H9 (cell line): ENCODE results near the gene SLC6A7. TPM values are rescaled to one million over a fixed set of nuclear protein-coding genes. Genes with fewer than 3 reads are reported as not detected.

Experiments
- DNase-seq: peaks from one replicate; pipeline ENCODE4 v3.0.0-alpha.2; 2017
- H2AFZ ChIP-seq: one replicate; pipeline ENCODE4 v1.6.1; 2013; ENCODE audit warnings: mild to moderate bottlenecking, low read length, control low read depth, moderate library complexity
- H2AK5ac ChIP-seq: 2 replicates; pipeline ENCODE4 v1.6.1; 2013; ENCODE audit warnings: low read length, control low read depth, mixed read lengths; ENCODE audit not compliant: insufficient read length
- H2BK120ac ChIP-seq: one replicate; pipeline ENCODE4 v1.6.1; 2013; ENCODE audit warnings: low read depth, mild to moderate bottlenecking, low read length, control low read depth, inconsistent platforms; ENCODE audit not compliant: poor library complexity, severe bottlenecking
- H2BK12ac ChIP-seq: 2 replicates; pipeline ENCODE4 v1.6.1; 2013; ENCODE audit warnings: low read length, control low read depth, mixed read lengths, low read depth; ENCODE audit not compliant: insufficient read length
- H2BK15ac ChIP-seq: 2 replicates; pipeline ENCODE4 v1.6.1; 2013; ENCODE audit warnings: low read depth, low read length, control low read depth
- H2BK20ac ChIP-seq: one replicate; pipeline ENCODE4 v1.6.1; 2013; ENCODE audit warnings: low read depth, mild to moderate bottlenecking, low read length, control low read depth, inconsistent platforms; ENCODE audit not compliant: poor library complexity, severe bottlenecking
- H2BK5ac ChIP-seq: 2 replicates; pipeline ENCODE4 v1.6.1; 2013; ENCODE audit warnings: low read length, control low read depth, mixed read lengths; ENCODE audit not compliant: insufficient read length
- H3K14ac ChIP-seq: 2 replicates; pipeline ENCODE4 v1.6.1; 2013; ENCODE audit warnings: low read length, control low read depth; ENCODE audit not compliant: insufficient read depth
- H3K18ac ChIP-seq: 2 replicates; pipeline ENCODE4 v1.6.1; 2013; ENCODE audit warnings: low read depth, mild to moderate bottlenecking, mixed read lengths, low read length, control low read depth; ENCODE audit not compliant: insufficient read length
- H3K23ac ChIP-seq: 2 replicates; pipeline ENCODE4 v1.6.1; 2013; ENCODE audit warnings: low read length, control low read depth, mixed read lengths, low read depth; ENCODE audit not compliant: insufficient read length
- H3K23me2 ChIP-seq: 2 replicates; pipeline ENCODE4 v1.6.1; 2013; ENCODE audit warnings: low read depth, mild to moderate bottlenecking, mixed read lengths, low read length, control low read depth; ENCODE audit not compliant: insufficient read length, poor library complexity, severe bottlenecking
- H3K27ac ChIP-seq: 2 replicates; pipeline ENCODE4 v1.5.1; 2013; ENCODE audit warnings: low read length, control low read depth, mixed read lengths, low read depth; ENCODE audit not compliant: insufficient read length
- H3K27me3 ChIP-seq: 2 replicates; pipeline ENCODE4 v1.6.1; 2013; ENCODE audit warnings: low read length, control low read depth, inconsistent platforms; ENCODE audit not compliant: insufficient read depth
- H3K4ac ChIP-seq: 2 replicates; pipeline ENCODE4 v1.6.1; 2013; ENCODE audit warnings: low read depth, mild to moderate bottlenecking, control low read depth, inconsistent platforms, low read length, moderate library complexity
- H3K4me1 ChIP-seq: 2 replicates; pipeline ENCODE4 v1.6.1; 2013; ENCODE audit warnings: low read length, control low read depth, inconsistent platforms; ENCODE audit not compliant: insufficient read depth
- H3K4me2 ChIP-seq: 2 replicates; pipeline ENCODE4 v1.6.1; 2013; ENCODE audit warnings: low read length, control low read depth, mixed read lengths; ENCODE audit not compliant: insufficient read length, insufficient read depth
- H3K56ac ChIP-seq: 2 replicates; pipeline ENCODE4 v1.6.1; 2013; ENCODE audit warnings: low read depth, mild to moderate bottlenecking, mixed read lengths, low read length, control low read depth; ENCODE audit not compliant: insufficient read length
- H3K79me1 ChIP-seq: 2 replicates; pipeline ENCODE4 v1.6.1; 2013; ENCODE audit warnings: low read depth, mild to moderate bottlenecking, moderate library complexity, low read length, control low read depth, inconsistent platforms; ENCODE audit not compliant: insufficient read depth, poor library complexity, severe bottlenecking
- H3K79me2 ChIP-seq: 2 replicates; pipeline ENCODE4 v1.6.1; 2013; ENCODE audit warnings: low read length, control low read depth, inconsistent platforms; ENCODE audit not compliant: insufficient read depth
- H3K9ac ChIP-seq: 2 replicates; pipeline ENCODE4 v1.6.1; 2013; ENCODE audit warnings: low read length, control low read depth, mixed read lengths; ENCODE audit not compliant: insufficient read length; ENCODE audit errors: extremely low read depth
- H3K9me3 ChIP-seq: one replicate; pipeline ENCODE4 v1.6.1; 2013; ENCODE audit warnings: low read depth, low read length, inconsistent platforms; ENCODE audit not compliant: control insufficient read depth
- H3T11ph ChIP-seq: one replicate; pipeline ENCODE4 v1.6.1; 2013; ENCODE audit warnings: mild to moderate bottlenecking, low read length, control low read depth, inconsistent platforms
- H4K20me1 ChIP-seq: one replicate; pipeline ENCODE4 v1.6.1; 2013; ENCODE audit not compliant: control insufficient read depth, insufficient read length, insufficient read depth
- H4K5ac ChIP-seq: 2 replicates; pipeline ENCODE4 v1.6.1; 2013; ENCODE audit warnings: low read depth, mild to moderate bottlenecking, mixed read lengths, low read length, control low read depth; ENCODE audit not compliant: insufficient read length
- H4K8ac ChIP-seq: replicated peaks from 2 replicates; pipeline ENCODE4 v1.6.1; 2013; ENCODE audit warnings: low read length, control low read depth, mixed read lengths, low read depth; ENCODE audit not compliant: insufficient read length
- H4K91ac ChIP-seq: 2 replicates; pipeline ENCODE4 v1.6.1; 2013; ENCODE audit warnings: low read depth, mild to moderate bottlenecking, moderate library complexity, mixed read lengths, low read length, control low read depth; ENCODE audit not compliant: insufficient read length
- H3K27ac Mint-ChIP-seq, 3 experiments: 2 replicates in 2 of 3; 3 replicates in 1 of 3; pipeline ENCODE4 v1.8.0; 2020 to 2021; ENCODE audit warnings: mixed read lengths in 3 of 3, mild to moderate bottlenecking in 1 of 3, moderate library complexity in 1 of 3
- H3K27me3 Mint-ChIP-seq: 2 replicates; pipeline ENCODE4 v1.8.0; 2021; ENCODE audit warnings: low read depth, mild to moderate bottlenecking, moderate library complexity, mixed read lengths
- H3K36me3 Mint-ChIP-seq, 3 experiments: 2 replicates in 2 of 3; 3 replicates in 1 of 3; pipeline ENCODE4 v1.8.0; 2020 to 2021; ENCODE audit warnings: low read depth in 3 of 3, mixed read lengths in 3 of 3; ENCODE audit not compliant: insufficient read depth in 1 of 3
- H3K4me1 Mint-ChIP-seq, 2 experiments: 2 replicates each; pipeline ENCODE4 v1.8.0; 2020; ENCODE audit warnings: mixed read lengths in 2 of 2
- H3K4me3 Mint-ChIP-seq, 2 experiments: 2 replicates in 1 of 2; 3 replicates in 1 of 2; pipeline ENCODE4 v1.8.0; 2020 to 2021; ENCODE audit warnings: mild to moderate bottlenecking in 2 of 2, mixed read lengths in 2 of 2, moderate library complexity in 1 of 2
- H3K9me3 Mint-ChIP-seq, 2 experiments: 2 replicates in 1 of 2; 3 replicates in 1 of 2; pipeline ENCODE4 v1.8.0; 2020; ENCODE audit warnings: mild to moderate bottlenecking in 2 of 2, mixed read lengths in 2 of 2, moderate library complexity in 1 of 2
- CTCF ChIP-seq: fragments of 200-600 bp; sonication (generic); conservative IDR thresholded peaks from 3 replicates; pipeline ENCODE4 v1.8.0; 2021; ENCODE audit warnings: antibody characterized with exemption, mild to moderate bottlenecking
- WGBS: extraction: QIAGEN DNeasy Blood & Tissue Kit; methylation state at CpG from one replicate; pipeline ENCODE4 v1.1.7; 2013; ENCODE audit warnings: missing lambda C conversion rate, low lambda C conversion rate, mixed read lengths; ENCODE audit not compliant: insufficient read length; ENCODE audit errors: extremely low coverage; 5-methylcytosine and 5-hydroxymethylcytosine counted together
- total RNA-seq: library from RNA; stranded (reverse); gene quantifications from 2 replicates; pipeline ENCODE4 v1.2.1, GENCODE V29; 2021

Gene SLC6A7
- total RNA-seq, 1 experiment from 2014 or later = not detected

GRCh38 chr5:150218693-150219035 lies 28.8 kb downstream of the SLC6A7 start:
- Histone ChIP-seq H3T11ph (no peak overlapping the region), H3K56ac (no peak overlapping the region), H3K4ac (no peak overlapping the region), H2BK15ac (no peak overlapping the region), H2AK5ac (no peak overlapping the region), H2BK5ac (no peak overlapping the region), H3K27me3 (0 out of 2 replicates have a peak, but pooled peaks cover 1% of the 10 kb centered on the region), H3K4me1 (no peaks in the 10 kb centered on the region; the same call in 1 of the 2 replicates), H4K8ac (no peak overlapping the region), H2AFZ (no peak overlapping the region), H2BK20ac (no peak overlapping the region), H3K27ac (no peak overlapping the region), H3K9ac (no peak overlapping the region), H3K79me2 (no peaks in the 10 kb centered on the region), H3K9me3 (no peaks in the 10 kb centered on the region), H3K18ac (no peak overlapping the region), H2BK12ac (no peak overlapping the region), H4K91ac (no peak overlapping the region), H3K23ac (no peak overlapping the region), H3K79me1 (no peaks in the 10 kb centered on the region), H4K20me1 (no peaks in the 10 kb centered on the region), H3K4me2 (no peak overlapping the region), H3K14ac (no peak overlapping the region), H4K5ac (no peak overlapping the region), H3K23me2 (no peaks in the 10 kb centered on the region), H2BK120ac (no peak overlapping the region)
- Mint-ChIP-seq H3K27me3 (peaks cover 36% of the 10 kb centered on the region), H3K27ac (no peak overlapping the region), H3K4me1 (peaks cover 5 to 9% of the 10 kb centered on the region in 2 experiments; a peak in 2 of 4 replicates), H3K36me3 (no peaks in the 10 kb centered on the region; a peak in 1 of 7 replicates), H3K9me3 (no peaks in the 10 kb centered on the region), H3K4me3 (no peak overlapping the region)
- no peak for TF ChIP-seq CTCF
- no CpG with 5 or more reads among the region's 5 CpGs for WGBS
- no peak for DNase-seq
